ENCODE results near the gene ITGB3BP.

ITGB3BP gene

GRCh38 chr1:63497577-63497976, 25.4 kb downstream of the ITGB3BP start:
- Histone ChIP-seq H3K36me3 (ENCODE audit: control insufficient read depth in 2 of 2, insufficient read depth in 1 of 2, low read length in 2 of 2) (peaks cover 4 to 12% of the 10 kb centered on the region in 2 experiments), H3K4me1 (ENCODE audit: control insufficient read depth, insufficient read depth, low read length) (no peaks in the 10 kb centered on the region), H3K9me3 (ENCODE audit: control insufficient read depth, insufficient read depth, low read depth, low read length) (no peaks in the 10 kb centered on the region), H3K27ac (ENCODE audit: extremely low read depth, low read depth, low read length) (no peak overlapping the region), H3K4me3 (ENCODE audit: low read depth, low read length) (no peak overlapping the region)
- ChIA-PET CTCF (no interaction called here), POLR2A (no interaction called here)
- TF ChIP-seq ZNF677 (tag by site-specific recombination; IDR thresholded peaks at IDR 0.05), result peak; percentile 73
- no peak for TF ChIP-seq ZNF350 (tag by site-specific recombination; IDR thresholded peaks at IDR 0.05)

GRCh38 chr1:63487336-63488065, 35.5 kb downstream of the ITGB3BP start:
- Histone ChIP-seq H3K4me1 (ENCODE audit: control insufficient read depth, insufficient read depth, low read length) (no peaks in the 10 kb centered on the region), H3K27ac (ENCODE audit: extremely low read depth, low read depth, low read length) (no peak overlapping the region), H3K4me3 (ENCODE audit: low read depth, low read length) (no peak overlapping the region), H3K36me3 (ENCODE audit: control insufficient read depth in 2 of 2, insufficient read depth in 1 of 2, low read length in 2 of 2) (peaks cover 0 to 6% of the 10 kb centered on the region in 2 experiments; a peak in 2 of 3 replicates), H3K9me3 (ENCODE audit: control insufficient read depth, insufficient read depth, low read depth, low read length) (no peaks in the 10 kb centered on the region)
- POLR2A ChIA-PET, result no interaction called here
- CTCF ChIA-PET, result interaction anchor here (0.6 kb wide), 1 partner anchor 1789 kb away, joined by 5 read pairs; no protein-coding TSS in a partner anchor
- no peak for TF ChIP-seq ZNF571 (tag by site-specific recombination; IDR thresholded peaks at IDR 0.05)
- no peak for TF ChIP-seq ZNF555 (tag by site-specific recombination; conservative IDR thresholded peaks at IDR 0.05)
- no peak for TF ChIP-seq ZNF140 (tag by site-specific recombination; IDR thresholded peaks at IDR 0.05)
- TF ChIP-seq ZBTB44 (tag by site-specific recombination; IDR thresholded peaks at IDR 0.05), result no peak
- no peak for TF ChIP-seq ZSCAN30 (tag by site-specific recombination; IDR thresholded peaks at IDR 0.05)
- TF ChIP-seq ZNF449 (tag by site-specific recombination; IDR thresholded peaks at IDR 0.05), result no peak
- no peak for TF ChIP-seq SP2 (tag by site-specific recombination; IDR thresholded peaks at IDR 0.05)
- no peak for TF ChIP-seq PRDM2 (tag by site-specific recombination; IDR thresholded peaks at IDR 0.05; ENCODE audit: borderline replicate concordance)
- no peak for TF ChIP-seq ZNF837 (tag by site-specific recombination; IDR thresholded peaks at IDR 0.05)
- no peak for TF ChIP-seq ZNF280C (tag by site-specific recombination; IDR thresholded peaks at IDR 0.05)
- TF ChIP-seq ZNF311 (tag by site-specific recombination; IDR thresholded peaks at IDR 0.05; ENCODE audit: borderline replicate concordance), result no peak
- no peak for TF ChIP-seq BCL11A (tag by site-specific recombination; IDR thresholded peaks at IDR 0.05; ENCODE audit: low read depth)
- no peak for TF ChIP-seq GLI2 (tag by site-specific recombination; IDR thresholded peaks at IDR 0.05; ENCODE audit: borderline replicate concordance, low read depth)
- no peak for TF ChIP-seq OSR2 (tag by site-specific recombination; IDR thresholded peaks at IDR 0.05)

Data from HEK293 (cell line).